ENCODE data around the gene ABHD5.
A peak's percentile ranks its signal among the peaks of the same experiment; 100 is the strongest.

The ABHD5 gene

DNA sequence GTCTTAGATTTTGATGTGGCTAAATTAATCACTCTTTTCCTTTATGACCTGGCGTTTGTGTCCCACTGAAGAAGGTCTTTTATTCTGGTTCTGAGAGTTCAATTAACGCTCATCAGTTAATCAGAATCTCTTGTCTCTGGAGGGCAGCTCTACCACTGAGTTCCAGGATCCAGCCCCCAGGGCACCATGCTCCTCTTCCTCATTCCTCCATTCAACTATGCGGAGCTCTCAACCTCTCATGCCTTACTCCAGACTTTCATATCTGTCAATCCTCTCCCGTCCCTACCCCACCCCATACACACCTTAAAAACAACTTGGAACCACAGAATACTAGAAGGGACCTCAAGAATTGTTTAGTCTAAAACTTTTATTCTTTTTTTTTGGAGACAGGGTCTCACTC, 4.8 kb upstream of the ABHD5 start:
- no peaks in the 10 kb centered on the region for H3K9me3 ChIP-seq (ENCODE audit: severe bottlenecking)
- H3K27me3 ChIP-seq (ENCODE audit: insufficient read depth, low read depth, severe bottlenecking) = no peaks in the 10 kb centered on the region
- peaks cover under 1% of the 10 kb centered on the region; the same call in 1 of the 2 replicates for H3K36me3 ChIP-seq
- H3K27ac ChIP-seq = no peak overlapping the region
- DNase-seq = no peak
- no peak for TF ChIP-seq CTCF (IDR thresholded peaks at IDR 0.05; ENCODE audit: low read depth, low read length)
- no peak overlapping the region for H3K4me3 ChIP-seq (ENCODE audit: low read depth, low read length)

DNA sequence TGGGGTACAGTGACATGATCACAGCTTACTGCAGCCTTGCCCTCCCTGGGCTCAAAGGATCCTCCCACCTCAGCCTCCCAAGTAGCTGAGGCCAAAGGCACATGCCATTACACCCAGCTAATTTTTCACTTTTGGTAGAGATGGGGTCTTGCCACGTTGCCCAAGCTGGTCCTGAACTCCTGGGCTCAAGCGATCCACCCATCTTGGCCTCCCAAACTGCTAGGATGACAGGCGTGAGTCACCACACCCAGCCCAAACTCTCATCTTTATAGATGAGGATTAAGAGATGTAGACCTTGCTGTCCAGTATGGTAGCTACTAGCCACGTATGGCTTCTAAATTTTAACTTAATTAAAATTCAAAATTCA, 4.4 kb upstream of the ABHD5 start:
- no peaks in the 10 kb centered on the region for H3K27me3 ChIP-seq (ENCODE audit: insufficient read depth, low read depth, severe bottlenecking)
- peaks cover 4% of the 10 kb centered on the region; the same call in 1 of the 2 replicates for H3K36me3 ChIP-seq
- H3K27ac ChIP-seq = no peak overlapping the region
- H3K4me3 ChIP-seq (ENCODE audit: low read depth, low read length) = no peak overlapping the region
- DNase-seq = no peak
- no peaks in the 10 kb centered on the region for H3K9me3 ChIP-seq (ENCODE audit: severe bottlenecking)
- TF ChIP-seq CTCF (IDR thresholded peaks at IDR 0.05; ENCODE audit: low read depth, low read length) = no peak

- no peaks in the 10 kb centered on the region for H3K9me3 ChIP-seq (ENCODE audit: severe bottlenecking)
- peaks cover 4% of the 10 kb centered on the region; the same call in 1 of the 2 replicates for H3K36me3 ChIP-seq
- H3K27ac ChIP-seq = no peak overlapping the region
- TF ChIP-seq CTCF (IDR thresholded peaks at IDR 0.05; ENCODE audit: low read depth, low read length) = no peak
- no peak overlapping the region for H3K4me3 ChIP-seq (ENCODE audit: low read depth, low read length)
- no peaks in the 10 kb centered on the region for H3K27me3 ChIP-seq (ENCODE audit: insufficient read depth, low read depth, severe bottlenecking)
- DNase-seq = no peak
Measured at GRCh38 chr3:43686700-43687498, 3.8 kb upstream of the ABHD5 start.

DNA sequence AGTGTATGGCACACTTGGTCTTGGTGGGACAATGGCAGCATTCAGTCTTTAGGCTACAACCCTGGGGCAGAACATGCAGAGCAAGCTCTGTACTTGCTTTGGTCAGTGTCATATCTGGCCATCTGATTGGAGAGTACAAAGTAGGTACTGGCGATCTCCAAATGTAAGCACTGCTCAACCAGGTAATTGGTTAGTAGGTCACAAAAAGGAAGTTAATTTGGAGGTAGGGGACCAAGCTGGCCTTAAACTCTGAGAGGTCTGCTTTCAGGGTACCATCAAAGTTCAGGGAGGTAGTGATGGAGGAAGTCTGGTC, 3.3 kb upstream of the ABHD5 start:
- no peak for DNase-seq
- no peaks in the 10 kb centered on the region for H3K27me3 ChIP-seq (ENCODE audit: insufficient read depth, low read depth, severe bottlenecking)
- TF ChIP-seq CTCF (IDR thresholded peaks at IDR 0.05; ENCODE audit: low read depth, low read length) = no peak
- no peak overlapping the region for H3K27ac ChIP-seq
- H3K4me3 ChIP-seq (ENCODE audit: low read depth, low read length) = no peak overlapping the region
- H3K9me3 ChIP-seq (ENCODE audit: severe bottlenecking) = no peaks in the 10 kb centered on the region
- H3K36me3 ChIP-seq = peaks cover 4% of the 10 kb centered on the region; the same call in 1 of the 2 replicates

DNA sequence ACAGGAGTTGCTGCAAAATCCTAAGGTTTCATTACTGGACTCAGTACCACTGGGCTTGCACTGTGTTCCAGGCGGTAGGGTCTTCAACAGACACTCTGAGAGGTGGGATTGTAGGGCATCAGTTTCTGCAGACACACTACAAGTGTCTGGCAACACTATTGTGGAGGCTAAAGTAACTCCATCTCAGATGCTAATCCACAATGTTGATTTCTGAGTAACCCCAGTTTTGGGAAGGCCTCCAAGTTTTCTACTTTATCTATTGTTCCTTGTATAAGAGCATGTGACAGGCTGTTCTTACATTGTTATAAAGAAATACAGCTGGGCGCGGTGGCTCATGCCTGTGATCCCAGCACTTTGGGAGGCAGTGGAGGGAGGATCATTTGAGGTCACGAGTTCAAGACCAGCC, 2.5 kb upstream of the ABHD5 start:
- no peak for DNase-seq
- Histone ChIP-seq H3K36me3 (peaks cover 4% of the 10 kb centered on the region; the same call in 1 of the 2 replicates), H3K4me3 (ENCODE audit: low read depth, low read length) (no peak overlapping the region), H3K27ac (no peak overlapping the region), H3K9me3 (ENCODE audit: severe bottlenecking) (no peaks in the 10 kb centered on the region), H3K27me3 (ENCODE audit: insufficient read depth, low read depth, severe bottlenecking) (no peaks in the 10 kb centered on the region)
- TF ChIP-seq CTCF (IDR thresholded peaks at IDR 0.05; ENCODE audit: low read depth, low read length) = no peak

GRCh38 chr3:43689166-43689565, 1.6 kb upstream of the ABHD5 start:
- no peak for DNase-seq
- peaks cover 4% of the 10 kb centered on the region; the same call in 1 of the 2 replicates for H3K36me3 ChIP-seq
- H3K27ac ChIP-seq = peak overlapping the region; percentile 95; the same call in 1 of the 2 replicates
- H3K9me3 ChIP-seq (ENCODE audit: severe bottlenecking) = no peaks in the 10 kb centered on the region
- no peak overlapping the region; the same call in 1 of the 2 replicates for H3K4me3 ChIP-seq (ENCODE audit: low read depth, low read length)
- TF ChIP-seq CTCF (IDR thresholded peaks at IDR 0.05; ENCODE audit: low read depth, low read length) = no peak
- no peaks in the 10 kb centered on the region for H3K27me3 ChIP-seq (ENCODE audit: insufficient read depth, low read depth, severe bottlenecking)

Measured in WERI-Rb-1 (cell line).